ENCODE measurements around the gene TBKBP1.

Gene TBKBP1

DNA sequence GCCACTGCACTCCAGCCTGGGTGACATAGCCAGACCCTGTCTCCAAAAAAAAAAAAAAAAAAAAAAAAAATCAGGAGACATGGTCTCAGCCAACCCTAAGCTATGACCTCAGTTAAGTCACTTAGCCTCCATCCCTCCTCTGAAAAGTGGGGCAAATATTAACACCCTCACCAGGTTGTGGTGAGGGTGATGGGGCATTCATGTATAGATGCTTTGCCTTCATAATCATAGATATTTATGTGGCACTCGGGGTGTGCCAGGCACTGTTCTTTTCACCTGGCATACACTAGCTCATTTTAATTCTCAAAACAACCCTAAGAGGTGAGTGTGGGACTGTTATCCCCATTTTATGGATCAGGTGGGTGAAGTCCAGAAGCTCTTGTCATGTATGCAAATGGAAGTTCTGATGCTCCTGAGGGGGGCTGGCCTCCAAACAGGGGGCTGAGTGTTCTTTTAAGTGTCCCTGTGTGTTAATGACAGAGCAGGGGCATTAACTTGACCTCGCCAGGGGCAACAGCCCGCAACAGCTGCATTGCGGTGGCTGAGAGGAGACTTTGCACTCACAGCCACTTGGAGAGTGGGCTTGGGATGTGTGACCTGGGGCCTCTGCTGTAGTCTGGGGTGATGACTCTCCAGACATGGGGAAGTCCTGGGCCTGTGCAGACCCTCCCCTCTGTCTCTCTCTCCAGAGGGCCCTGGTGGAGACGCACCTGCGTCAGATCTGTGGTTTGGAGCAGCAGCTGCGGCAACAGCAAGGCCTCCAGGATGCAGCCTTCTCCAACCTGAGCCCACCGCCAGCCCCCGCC, 4.1 kb downstream of the TBKBP1 start:
- no peak for DNase-seq (ENCODE audit: low read depth in 1 of 2, low spot score in 1 of 2)

- DNase-seq (ENCODE audit: low read depth in 1 of 2, low spot score in 1 of 2): peak; percentile 83 to 87
These were observed 5.0 kb downstream of the TBKBP1 start for GRCh38 chr17:47698749-47699535.

DNA sequence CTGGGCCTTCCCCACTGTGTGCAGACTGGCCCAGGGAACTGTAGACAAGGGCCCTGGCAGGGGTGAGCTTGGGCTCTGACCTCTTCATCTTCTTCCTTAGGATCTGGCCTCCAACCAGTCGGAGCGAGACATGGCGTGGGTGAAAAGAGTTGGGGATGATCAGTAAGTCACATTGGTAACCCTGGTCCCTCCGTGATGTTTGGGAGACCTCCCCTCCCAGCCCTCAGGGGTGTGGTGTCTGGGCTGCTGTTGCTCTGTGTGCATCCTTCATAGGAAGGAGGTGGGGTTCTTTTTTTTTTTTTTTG, 5.5 kb downstream of the TBKBP1 start:
- no peak for DNase-seq (ENCODE audit: low read depth in 1 of 2, low spot score in 1 of 2)

DNA sequence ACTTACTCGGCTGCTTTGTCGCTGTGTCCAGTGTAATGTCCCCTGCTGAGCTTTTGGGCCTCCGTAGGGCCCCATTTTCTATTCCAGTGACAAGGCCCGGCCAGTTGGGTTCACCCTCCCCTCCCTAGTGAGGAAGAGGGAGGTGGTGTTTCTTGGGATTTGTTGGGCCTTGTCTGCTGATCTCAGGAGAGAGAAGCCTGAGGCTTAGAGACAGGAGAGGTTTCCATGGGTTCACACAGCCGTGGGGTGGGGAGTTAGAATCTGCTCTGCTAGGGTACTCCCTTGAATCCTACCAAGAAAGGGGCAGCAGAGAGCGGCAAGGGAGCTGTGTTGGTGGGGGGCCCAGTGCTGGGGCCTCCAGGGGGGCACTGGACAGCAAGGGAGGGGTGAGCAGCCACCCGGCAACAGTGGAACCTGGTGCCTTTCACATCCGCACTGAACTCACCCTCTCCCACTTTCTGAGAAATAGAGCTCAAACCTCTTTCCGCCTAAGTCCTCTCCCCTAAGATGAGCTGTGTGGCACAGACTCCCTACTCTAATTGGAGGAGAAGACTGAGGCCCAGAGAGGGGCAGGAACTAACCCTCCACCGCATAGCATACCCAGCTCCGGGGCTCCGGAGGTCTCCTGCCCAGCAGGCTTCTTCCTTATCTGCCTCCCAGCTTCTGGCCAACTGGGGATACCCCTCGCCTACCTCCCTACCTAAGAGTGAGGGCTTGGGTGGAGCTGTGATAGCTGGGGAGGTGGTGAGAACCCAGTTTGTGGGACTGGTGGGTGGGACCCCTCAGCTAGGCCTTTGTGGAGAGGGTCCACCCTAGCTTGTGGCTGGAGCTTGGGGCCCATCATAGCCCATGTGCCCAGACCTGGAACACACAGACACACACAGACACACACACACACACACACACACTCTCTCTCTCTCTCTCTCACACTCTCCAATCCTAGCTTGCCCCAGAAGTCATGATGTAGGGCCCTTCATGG, 6.8 kb downstream of the TBKBP1 start:
- DNase-seq (ENCODE audit: low read depth in 1 of 2, low spot score in 1 of 2): no peak

GRCh38 chr17:47701608-47702007, 7.6 kb downstream of the TBKBP1 start:
- no peak for DNase-seq (ENCODE audit: low read depth in 1 of 2, low spot score in 1 of 2)

DNA sequence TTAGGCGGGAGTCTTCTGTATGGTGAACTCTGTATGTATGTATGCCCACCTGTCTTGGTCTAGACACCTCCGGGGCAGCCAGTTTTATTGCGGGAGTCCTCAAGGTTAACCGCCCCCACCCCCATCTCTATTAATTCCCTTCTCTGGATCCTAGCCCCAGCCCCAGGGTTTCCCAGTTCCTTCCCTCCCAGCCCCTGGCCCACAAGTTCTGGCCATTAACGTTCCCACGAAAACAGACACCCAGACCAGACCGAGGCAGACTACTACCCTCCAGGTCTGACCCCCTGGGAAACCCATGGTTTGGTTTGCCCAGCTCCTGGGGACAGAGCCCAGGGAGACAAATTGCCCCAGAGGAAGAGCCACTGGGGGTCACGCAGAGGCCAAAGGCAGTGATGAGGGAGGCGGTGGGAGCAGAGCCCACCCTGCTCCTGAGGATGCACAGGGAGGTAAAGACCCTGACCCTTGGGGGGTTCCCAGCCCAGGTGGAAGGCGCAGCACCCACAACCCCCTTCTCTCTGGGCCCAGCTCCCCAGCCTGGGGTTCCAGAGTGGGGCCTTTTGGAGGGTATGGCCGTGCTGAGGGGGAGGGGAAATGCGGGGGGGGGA, 8.5 kb downstream of the TBKBP1 start:
- no peak for DNase-seq (ENCODE audit: low read depth in 1 of 2, low spot score in 1 of 2)

GRCh38 chr17:47703191-47703591, 9.2 kb downstream of the TBKBP1 start:
- DNase-seq (ENCODE audit: low read depth in 1 of 2, low spot score in 1 of 2): no peak

DNA sequence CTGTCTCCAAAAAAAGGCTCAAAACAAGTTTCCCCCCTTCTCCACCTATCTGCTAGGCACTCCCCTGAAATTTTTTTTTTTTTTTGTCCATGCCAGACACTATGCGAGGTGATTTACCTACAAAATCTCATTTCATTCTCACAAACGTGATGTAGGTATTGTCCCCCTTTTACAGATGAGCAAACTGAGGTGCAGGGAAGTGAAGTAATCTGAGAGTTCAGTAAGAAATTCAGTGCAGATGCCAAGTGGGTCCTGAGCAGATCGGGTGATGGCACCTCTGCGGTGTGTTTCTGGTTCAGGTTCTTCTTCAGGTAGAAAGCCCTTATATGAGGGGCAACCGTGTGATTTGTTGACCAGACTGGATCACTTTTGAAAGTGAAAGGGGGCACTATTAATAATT, 9.7 kb downstream of the TBKBP1 start:
- DNase-seq (ENCODE audit: low read depth in 1 of 2, low spot score in 1 of 2): no peak

- DNase-seq (ENCODE audit: low read depth in 1 of 2, low spot score in 1 of 2): no peak
These were observed 10.2 kb downstream of the TBKBP1 start for GRCh38 chr17:47704116-47704515.

DNA sequence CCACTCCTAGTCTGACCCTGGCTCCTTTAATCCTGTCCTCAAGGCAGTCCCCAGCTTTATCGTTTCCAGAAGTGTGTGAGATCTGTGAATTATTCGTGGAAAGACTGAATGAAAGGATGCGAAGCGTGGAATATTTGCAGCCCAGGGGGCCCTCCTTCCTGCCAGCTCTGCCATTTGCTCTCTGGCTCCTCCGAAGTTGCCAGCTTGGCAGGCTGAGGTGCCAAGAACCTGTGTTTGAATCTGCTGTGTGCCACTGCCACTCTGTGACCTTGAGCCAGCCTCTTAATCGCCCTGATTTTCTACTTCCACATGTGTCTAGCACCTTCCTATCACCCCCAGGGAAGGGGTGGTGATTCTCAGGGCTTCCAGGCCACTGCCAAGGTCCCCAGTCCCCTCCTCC, 10.8 kb downstream of the TBKBP1 start:
- DNase-seq (ENCODE audit: low read depth in 1 of 2, low spot score in 1 of 2): no peak

GRCh38 chr17:47705536-47706530, 11.9 kb downstream of the TBKBP1 start:
- DNase-seq (ENCODE audit: low read depth in 1 of 2, low spot score in 1 of 2): peak in 1 of 2 donors; percentile 48

GRCh38 chr17:47707056-47707804, 13.3 kb downstream of the TBKBP1 start:
- no peak for DNase-seq (ENCODE audit: low read depth in 1 of 2, low spot score in 1 of 2)

DNA sequence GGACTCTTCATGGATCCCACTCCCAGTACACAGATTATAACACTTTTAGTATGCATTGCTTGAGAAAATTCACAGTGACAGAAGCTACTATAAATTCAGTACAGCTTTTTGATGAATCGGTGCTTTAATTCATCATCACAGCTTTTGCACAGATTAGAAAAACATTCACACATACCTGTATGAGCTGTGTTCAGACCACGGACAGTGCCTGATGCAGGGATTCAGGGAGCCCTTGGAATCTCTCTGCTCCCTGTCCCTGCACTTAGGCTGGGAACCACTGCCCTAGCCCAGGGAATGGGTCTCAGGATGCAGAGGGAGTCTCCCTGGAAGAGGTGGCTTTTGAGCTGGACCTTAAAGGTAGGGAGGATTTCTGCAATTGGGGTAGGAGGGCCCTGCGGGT, 13.9 kb downstream of the TBKBP1 start:
- no peak for DNase-seq (ENCODE audit: low read depth in 1 of 2, low spot score in 1 of 2)

DNA sequence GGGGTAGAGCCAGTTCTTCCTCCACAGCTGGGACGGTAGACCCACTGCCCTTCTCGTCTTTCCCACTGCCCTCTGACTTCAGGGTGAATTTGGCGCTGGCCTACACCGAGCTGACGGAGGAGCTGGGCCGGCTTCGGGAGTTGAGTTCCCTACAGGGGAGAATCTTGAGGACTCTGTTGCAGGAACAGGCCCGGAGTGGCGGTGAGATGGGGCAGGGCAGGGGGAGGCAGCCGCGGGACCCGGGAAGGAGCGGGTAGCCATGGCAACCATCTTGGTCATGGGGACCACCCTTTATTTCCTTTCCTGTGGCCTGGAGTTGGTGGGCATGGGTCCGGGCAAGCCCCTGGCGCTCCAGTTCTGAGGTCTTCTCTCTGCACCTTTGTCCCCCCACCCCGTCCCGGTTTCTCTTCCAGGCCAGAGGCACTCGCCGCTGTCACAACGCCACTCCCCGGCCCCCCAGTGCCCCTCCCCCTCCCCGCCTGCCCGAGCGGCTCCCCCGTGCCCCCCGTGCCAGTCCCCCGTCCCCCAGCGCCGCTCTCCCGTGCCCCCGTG, 14.4 kb downstream of the TBKBP1 start:
- DNase-seq (ENCODE audit: low read depth in 1 of 2, low spot score in 1 of 2): no peak

GRCh38 chr17:47708864-47709541, 15.0 kb downstream of the TBKBP1 start:
- no peak for DNase-seq (ENCODE audit: low read depth in 1 of 2, low spot score in 1 of 2)

GRCh38 chr17:47709594-47709993, 15.6 kb downstream of the TBKBP1 start:
- no peak for DNase-seq (ENCODE audit: low read depth in 1 of 2, low spot score in 1 of 2)

GRCh38 chr17:47711366-47712099, 17.6 kb downstream of the TBKBP1 start:
- no peak for DNase-seq (ENCODE audit: low read depth in 1 of 2, low spot score in 1 of 2)

All from activated CD4-positive, alpha-beta T cell treated with anti-CD3 and anti-CD28 coated beads, Interleukin-2, amount 50 U/mL, for 24 hours (primary cell).